Activated CD8-positive, alpha-beta memory T cell treated with anti-CD3 and anti-CD28 coated beads, Interleukin-2, amount 50 U/mL, for 1 hour (primary cell): ENCODE data around the gene KRTAP5-10.
"Not testable (repeated sequence)": the region's sequence is repeated elsewhere in the genome, so short reads cannot be mapped to it uniquely, and the experiment has no call there.

Source experiments
- DNase-seq: peaks from one replicate; pipeline ENCODE4 v3.0.0-alpha.2; 2020; ENCODE audit errors: extremely low read depth

KRTAP5-10 gene, protein sequence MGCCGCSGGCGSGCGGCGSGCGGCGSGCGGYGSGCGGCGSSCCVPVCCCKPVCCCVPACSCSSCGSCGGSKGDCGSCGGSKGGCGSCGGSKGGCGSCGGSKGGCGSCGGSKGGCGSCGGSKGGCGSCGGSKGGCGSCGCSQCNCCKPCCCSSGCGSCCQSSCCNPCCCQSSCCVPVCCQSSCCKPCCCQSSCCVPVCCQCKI

GRCh38 chr11:71565263-71565662, at the start of gene KRTAP5-10:
KRTAP5-10 (plus strand) TSS chr11:71565563; CDS start chr11:71565588, 25 bp downstream.
- DNase-seq, result no peak

- no peak for DNase-seq
Measured at GRCh38 chr11:71518506-71519471, 46.6 kb upstream of the KRTAP5-10 start.

DNA sequence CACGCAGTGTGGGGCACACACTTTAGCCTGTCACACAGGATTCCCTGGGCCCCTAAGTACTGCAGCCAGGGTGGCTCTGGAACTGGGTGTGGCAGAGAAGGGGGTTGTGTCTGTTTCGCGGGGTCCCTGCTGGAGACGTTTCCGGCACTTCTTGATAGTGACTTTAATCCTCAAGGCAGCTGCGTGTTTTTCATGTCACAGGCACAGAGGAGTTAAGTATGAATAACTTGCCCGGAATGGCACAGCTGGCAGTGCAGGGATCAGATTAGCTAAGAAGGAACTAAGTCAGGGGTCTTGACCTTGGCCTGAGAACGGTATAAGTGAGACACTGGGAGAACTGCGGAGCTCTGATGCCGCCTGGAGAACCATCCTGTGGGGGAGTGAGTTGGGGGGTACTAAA, 45.8 kb upstream of the KRTAP5-10 start:
- DNase-seq, result no peak

DNA sequence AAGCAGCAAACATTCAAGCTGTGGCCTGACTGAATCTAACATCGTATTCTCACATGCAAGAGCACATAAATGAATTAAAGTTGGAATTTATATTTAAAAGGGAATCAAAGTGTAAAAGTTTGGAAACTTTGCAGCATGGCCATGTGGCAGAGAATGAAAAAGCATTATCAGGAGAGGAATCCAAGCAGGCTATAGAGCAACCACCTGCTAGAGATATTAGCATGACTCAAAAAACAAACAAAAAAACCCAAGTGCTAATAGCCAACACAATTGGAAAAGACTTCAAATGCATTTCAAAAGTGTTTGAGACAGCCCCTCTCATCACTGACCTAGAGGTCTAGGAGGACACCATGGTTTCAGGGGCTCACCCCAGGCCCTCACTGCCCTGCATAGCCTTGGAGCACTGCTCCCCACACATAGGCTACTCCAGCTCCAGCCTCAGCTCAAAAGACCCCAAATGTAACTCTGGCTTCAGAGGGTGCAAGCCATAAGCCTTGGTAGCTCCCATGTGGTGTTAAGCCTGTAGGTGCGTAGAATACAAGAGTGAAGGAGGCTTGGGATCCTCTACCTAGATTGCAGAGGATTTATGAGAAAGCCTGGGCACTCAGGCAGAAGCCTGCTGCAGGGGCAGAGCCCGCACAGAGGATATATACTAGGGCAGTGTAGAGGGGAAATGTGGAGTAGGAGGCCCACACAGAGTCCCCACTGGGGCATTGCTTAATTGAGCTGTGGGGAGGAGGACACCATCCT, 40.0 kb upstream of the KRTAP5-10 start:
- no peak for DNase-seq

GRCh38 chr11:71525938-71526495, 39.3 kb upstream of the KRTAP5-10 start:
- no peak for DNase-seq

DNA sequence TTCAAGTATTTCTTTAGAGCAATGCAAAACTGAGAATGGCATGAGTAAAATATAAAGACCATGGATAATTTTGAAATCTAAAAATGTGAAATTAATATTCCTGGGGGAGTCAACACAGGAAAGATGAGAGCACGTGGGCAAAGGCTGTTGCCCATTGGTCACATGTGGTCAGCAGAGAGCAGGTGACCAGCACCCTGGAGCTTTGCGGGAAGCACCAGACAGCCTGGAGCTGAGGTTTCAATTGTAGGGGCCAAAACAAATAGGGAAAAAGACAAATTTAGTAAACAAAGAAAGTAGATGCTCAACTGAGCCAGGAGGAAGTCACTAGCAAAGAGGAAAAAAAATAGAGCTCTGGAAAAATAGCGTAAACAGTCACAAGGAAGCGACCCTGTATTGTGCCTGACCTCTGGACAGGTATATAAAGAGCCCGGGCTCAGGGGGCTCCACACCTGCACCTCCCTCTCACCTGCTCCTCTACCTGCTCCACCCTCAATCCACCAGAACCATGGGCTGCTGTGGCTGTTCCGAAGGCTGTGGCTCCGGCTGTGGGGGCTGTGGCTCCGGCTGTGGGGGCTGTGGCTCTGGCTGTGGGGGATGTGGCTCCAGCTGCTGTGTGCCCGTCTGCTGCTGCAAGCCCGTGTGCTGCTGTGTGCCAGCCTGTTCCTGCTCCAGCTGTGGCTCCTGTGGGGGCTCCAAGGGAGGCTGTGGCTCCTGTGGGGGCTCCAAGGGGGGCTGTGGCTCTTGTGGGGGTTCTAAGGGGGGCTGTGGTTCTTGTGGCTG, 38.4 kb upstream of the KRTAP5-10 start, which contains the start of gene KRTAP5-7:
Gene KRTAP5-7 (plus strand): TSS at position 472 of the 780 bp plus-strand sequence. CDS start 34 bp downstream, at position 506.
- not testable (repeated sequence) for DNase-seq

DNA sequence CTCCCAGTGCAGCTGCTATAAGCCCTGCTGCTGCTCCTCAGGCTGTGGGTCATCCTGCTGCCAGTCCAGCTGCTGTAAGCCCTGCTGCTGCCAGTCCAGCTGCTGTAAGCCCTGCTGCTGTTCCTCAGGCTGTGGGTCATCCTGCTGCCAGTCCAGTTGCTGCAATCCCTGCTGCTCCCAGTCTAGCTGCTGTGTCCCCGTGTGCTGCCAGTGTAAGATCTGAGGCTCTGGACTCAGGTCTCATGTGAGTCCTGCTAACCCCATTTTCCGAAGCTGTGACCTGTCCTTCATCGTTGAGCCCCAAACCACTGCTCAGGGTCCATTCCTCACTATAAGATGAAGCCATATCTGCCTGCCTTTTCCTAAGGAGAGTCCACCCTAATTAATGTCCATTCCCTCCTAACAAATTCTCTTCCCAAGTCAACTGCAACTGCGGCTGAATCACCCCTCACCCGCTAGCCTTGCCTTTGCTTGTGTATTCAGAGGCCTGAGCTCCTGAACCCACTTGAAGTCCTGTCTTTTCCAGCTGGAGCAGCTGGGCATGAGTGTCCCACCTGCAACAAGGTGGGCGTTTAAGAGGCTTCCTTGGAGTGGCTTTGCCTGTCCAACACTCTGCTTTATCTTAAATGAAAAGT, 37.7 kb upstream of the KRTAP5-10 start:
- DNase-seq, result no peak

DNA sequence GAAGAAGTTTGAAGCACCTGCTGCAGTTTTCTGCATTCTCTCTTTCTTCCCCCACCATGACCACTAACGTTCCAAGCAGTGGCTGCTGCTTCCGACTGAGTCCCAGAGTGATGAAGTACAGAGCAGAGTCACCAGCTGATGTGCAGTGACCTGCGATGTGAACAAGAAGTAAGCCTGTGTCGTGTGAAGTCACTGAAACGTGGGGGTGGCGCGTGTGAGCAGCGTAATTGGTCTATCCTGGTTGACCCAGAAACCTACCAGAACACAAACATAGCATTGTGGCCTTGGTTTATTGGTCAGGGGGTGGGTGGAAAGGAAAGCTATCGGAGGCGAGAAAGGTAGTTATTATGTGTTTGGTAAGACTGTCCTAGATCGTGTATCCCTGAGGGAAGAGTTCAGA, 34.8 kb upstream of the KRTAP5-10 start:
- no peak for DNase-seq

- no peak for DNase-seq
Measured at GRCh38 chr11:71532036-71532610, 33.2 kb upstream of the KRTAP5-10 start.

GRCh38 chr11:71534711-71535608, 30.4 kb upstream of the KRTAP5-10 start:
- DNase-seq, result not testable (repeated sequence)

- DNase-seq, result no peak
Measured at GRCh38 chr11:71535825-71536224, 29.5 kb upstream of the KRTAP5-10 start.

DNA sequence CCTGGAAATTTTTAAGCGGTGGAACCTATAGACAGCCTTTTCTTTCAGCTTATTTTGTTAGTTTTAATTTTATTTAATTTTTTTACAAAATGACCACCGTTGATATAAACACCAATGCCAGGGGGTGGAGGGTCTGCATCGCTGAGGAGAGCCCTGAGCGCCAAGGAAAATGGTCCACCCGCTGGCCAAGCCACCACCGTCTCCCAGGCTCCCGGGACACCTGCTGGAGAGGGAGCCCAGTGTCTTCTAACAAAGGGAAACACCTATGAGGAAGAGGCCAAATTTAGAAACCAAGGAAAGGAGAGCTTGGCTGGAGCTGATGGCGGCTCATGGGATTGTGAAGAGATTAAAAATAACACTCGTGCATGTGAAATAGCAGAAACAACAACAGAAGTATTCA, 27.8 kb upstream of the KRTAP5-10 start:
- no peak for DNase-seq

GRCh38 chr11:71537977-71538665, 27.2 kb upstream of the KRTAP5-10 start, which contains the start of gene KRTAP5-8:
KRTAP5-8 (plus strand) TSS chr11:71538025; CDS start chr11:71538056, 31 bp downstream.
- not testable (repeated sequence) for DNase-seq

- DNase-seq, result no peak
Measured at GRCh38 chr11:71538666-71538990, 26.7 kb upstream of the KRTAP5-10 start.

DNA sequence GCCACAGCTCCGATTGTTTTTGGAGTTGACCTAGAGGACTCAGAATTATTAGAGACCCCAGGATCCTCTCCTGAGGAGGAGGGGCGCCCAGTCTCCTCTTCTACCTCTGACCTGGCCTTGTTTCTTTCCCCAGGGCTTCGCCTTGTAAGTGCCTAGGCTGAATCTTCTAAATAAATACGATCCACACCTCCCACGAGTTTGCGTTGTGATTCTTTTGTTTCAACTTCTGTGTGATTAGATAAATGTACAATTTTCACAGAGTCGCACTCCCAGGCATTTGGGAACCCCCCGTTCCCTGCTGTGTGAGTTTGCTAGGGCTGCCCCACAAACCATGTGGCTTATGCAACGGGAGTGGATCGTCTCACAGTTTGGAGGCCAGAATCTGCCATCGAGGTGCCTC, 26.3 kb upstream of the KRTAP5-10 start:
- no peak for DNase-seq

GRCh38 chr11:71539971-71540370, 25.4 kb upstream of the KRTAP5-10 start:
- not testable (repeated sequence) for DNase-seq

DNA sequence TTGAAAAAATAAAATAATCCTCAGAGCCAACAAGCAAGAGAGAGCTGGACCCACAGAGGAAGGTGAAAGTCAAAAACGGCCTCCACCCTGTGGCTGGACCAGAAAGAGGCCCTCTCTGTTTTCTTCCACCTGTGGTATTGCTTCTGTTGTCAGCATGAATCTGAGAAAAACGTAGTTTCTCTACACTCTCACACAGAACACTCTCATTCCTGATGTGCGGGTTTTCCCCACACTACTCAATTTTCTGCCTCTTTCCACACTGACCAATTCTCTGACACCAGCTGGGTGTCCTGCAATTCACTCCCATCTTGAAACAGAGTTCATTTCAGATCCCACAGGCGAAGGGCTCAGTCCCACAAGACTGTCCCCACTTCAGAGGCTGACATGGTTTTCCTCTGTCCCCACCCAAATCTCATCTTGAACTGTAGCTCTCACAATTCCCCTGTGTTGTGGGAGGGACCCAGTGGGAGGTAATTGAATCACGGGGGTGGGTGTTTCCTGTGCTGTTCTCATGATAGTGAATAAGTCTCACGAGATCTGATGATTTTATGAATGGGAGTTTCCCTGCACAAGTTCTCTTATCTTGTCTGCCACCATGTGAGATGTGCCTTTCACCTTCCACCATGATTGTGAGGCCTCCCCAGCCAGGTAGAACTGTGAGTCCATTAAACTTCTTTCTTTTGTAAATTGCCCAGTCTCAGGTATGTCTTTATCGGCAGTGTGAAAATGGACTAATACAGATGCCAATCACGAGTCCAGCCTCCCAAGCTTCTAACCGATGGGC, 24.6 kb upstream of the KRTAP5-10 start:
- DNase-seq, result not testable (repeated sequence)

DNA sequence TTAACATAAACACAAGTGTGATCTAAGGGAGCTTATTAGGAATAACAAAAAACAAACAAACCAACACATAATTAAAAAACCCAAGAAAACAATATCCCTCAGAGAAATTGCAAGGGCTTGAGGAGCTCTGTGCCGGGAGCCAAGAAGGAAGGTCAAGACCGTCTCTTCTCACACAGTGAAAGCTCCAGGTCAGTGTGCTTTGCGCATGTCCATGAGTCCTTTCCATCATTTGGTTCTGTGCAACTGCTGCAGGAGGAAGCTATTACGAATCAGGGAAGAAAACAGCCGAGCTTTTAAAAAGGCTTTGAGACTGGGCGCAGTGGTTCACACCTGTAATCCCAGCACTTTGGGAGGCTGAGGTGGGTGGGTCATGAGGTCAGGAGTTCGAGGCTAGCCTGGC, 23.0 kb upstream of the KRTAP5-10 start:
- no peak for DNase-seq
